ENCODE results near the gene DYRK1B. TPM values are rescaled to one million over a fixed set of nuclear protein-coding genes. Genes with fewer than 3 reads are reported as not detected.

Gene DYRK1B
- total and polyA plus RNA-seq, 2 experiments from 2014 or later = 19.2 to 31.4 TPM

GRCh38 chr19:39874404-39874803 is 40.4 kb upstream of the DYRK1B start:
- H3K36me3 ChIP-seq = no peaks in the 10 kb centered on the region
- no peaks in the 10 kb centered on the region for H3K4me1 ChIP-seq (ENCODE audit: low read depth)
- DNase-seq (ENCODE audit: low read depth in 1 of 2, low spot score in 1 of 2) = no peak
- H3K27ac ChIP-seq = no peak overlapping the region
- no peak overlapping the region for H3K4me3 ChIP-seq
- no peak for TF ChIP-seq CTCF (IDR thresholded peaks at IDR 0.05; ENCODE audit: low read depth, low read length)
- H3K9me3 ChIP-seq (ENCODE audit: low read depth) = no peaks in the 10 kb centered on the region
- H3K27me3 ChIP-seq = no peaks in the 10 kb centered on the region

- H3K9me3 ChIP-seq (ENCODE audit: low read depth) = no peaks in the 10 kb centered on the region
- no peak overlapping the region for H3K4me3 ChIP-seq
- H3K27me3 ChIP-seq = no peaks in the 10 kb centered on the region
- TF ChIP-seq CTCF (IDR thresholded peaks at IDR 0.05; ENCODE audit: low read depth, low read length) = no peak
- no peak overlapping the region for H3K27ac ChIP-seq
- no peaks in the 10 kb centered on the region for H3K4me1 ChIP-seq (ENCODE audit: low read depth)
- H3K36me3 ChIP-seq = no peaks in the 10 kb centered on the region
- no peak for DNase-seq (ENCODE audit: low read depth in 1 of 2, low spot score in 1 of 2)
Measured at GRCh38 chr19:39873385-39873784, 39.4 kb upstream of the DYRK1B start.

- Histone ChIP-seq H3K4me1 (ENCODE audit: low read depth) (no peaks in the 10 kb centered on the region), H3K27ac (no peak overlapping the region), H3K27me3 (no peaks in the 10 kb centered on the region), H3K9me3 (ENCODE audit: low read depth) (no peaks in the 10 kb centered on the region), H3K4me3 (no peak overlapping the region), H3K36me3 (no peaks in the 10 kb centered on the region)
- TF ChIP-seq CTCF (IDR thresholded peaks at IDR 0.05; ENCODE audit: low read depth, low read length) = no peak
- no peak for DNase-seq (ENCODE audit: low read depth in 1 of 2, low spot score in 1 of 2)
Measured at GRCh38 chr19:39871886-39872866, 38.2 kb upstream of the DYRK1B start.

GRCh38 chr19:39871362-39871761 is 37.4 kb upstream of the DYRK1B start:
- H3K27me3 ChIP-seq = no peaks in the 10 kb centered on the region
- DNase-seq (ENCODE audit: low read depth in 1 of 2, low spot score in 1 of 2) = no peak
- no peaks in the 10 kb centered on the region for H3K4me1 ChIP-seq (ENCODE audit: low read depth)
- no peak for TF ChIP-seq CTCF (IDR thresholded peaks at IDR 0.05; ENCODE audit: low read depth, low read length)
- H3K9me3 ChIP-seq (ENCODE audit: low read depth) = no peaks in the 10 kb centered on the region
- H3K36me3 ChIP-seq = no peaks in the 10 kb centered on the region
- H3K27ac ChIP-seq = no peak overlapping the region
- H3K4me3 ChIP-seq = no peak overlapping the region

GRCh38 chr19:39870171-39870971 is 36.4 kb upstream of the DYRK1B start:
- no peak overlapping the region for H3K27ac ChIP-seq
- H3K4me3 ChIP-seq = no peak overlapping the region
- no peak for TF ChIP-seq CTCF (IDR thresholded peaks at IDR 0.05; ENCODE audit: low read depth, low read length)
- H3K9me3 ChIP-seq (ENCODE audit: low read depth) = no peaks in the 10 kb centered on the region
- H3K27me3 ChIP-seq = no peaks in the 10 kb centered on the region
- H3K4me1 ChIP-seq (ENCODE audit: low read depth) = no peaks in the 10 kb centered on the region
- no peaks in the 10 kb centered on the region for H3K36me3 ChIP-seq
- DNase-seq (ENCODE audit: low read depth in 1 of 2, low spot score in 1 of 2) = peak in 1 of 2 donors; percentile 11

All from cardiac muscle cell (in vitro differentiated cells and primary cell).